DOHH2 (cell line): ENCODE measurements around the gene MSX1.

ENCODE experiments used
- H3F3A ChIP-seq: fragments of 200-600 bp; sonication (generic), shearing (Covaris generic); 2 replicates; pipeline ENCODE4 v1.6.0; 2016; ENCODE audit warnings: antibody characterized with exemption, mild to moderate bottlenecking; ENCODE audit not compliant: control insufficient read depth, insufficient read depth
- H3K27ac ChIP-seq: fragments of 200-600 bp; sonication (generic); 2 replicates; pipeline ENCODE4 v1.5.1; 2014; ENCODE audit warnings: low read depth, mild to moderate bottlenecking, low read length, moderate library complexity
- H3K27me3 ChIP-seq: fragments of 200-600 bp; sonication (generic); 2 replicates; pipeline ENCODE4 v1.6.1; 2014; ENCODE audit warnings: mild to moderate bottlenecking, low read length, mixed read lengths; ENCODE audit not compliant: control insufficient read depth
- H3K36me3 ChIP-seq: fragments of 200-600 bp; sonication (generic); 2 replicates; pipeline ENCODE4 v1.6.1; 2014; ENCODE audit warnings: mild to moderate bottlenecking, low read length, moderate library complexity, mixed read lengths; ENCODE audit not compliant: control insufficient read depth
- H3K4me1 ChIP-seq: fragments of 200-600 bp; sonication (generic); 2 replicates; pipeline ENCODE4 v1.6.1; 2014; ENCODE audit warnings: mild to moderate bottlenecking, low read length, mixed read lengths; ENCODE audit not compliant: control insufficient read depth
- H3K4me2 ChIP-seq: fragments of 200-600 bp; sonication (generic); 2 replicates; pipeline ENCODE4 v1.6.0; 2014; ENCODE audit warnings: mild to moderate bottlenecking, low read length, moderate library complexity
- H3K4me3 ChIP-seq: fragments of 200-600 bp; sonication (generic); 2 replicates; pipeline ENCODE4 v1.5.1; 2014; ENCODE audit warnings: mild to moderate bottlenecking, low read length, mixed read lengths
- H3K79me2 ChIP-seq: fragments of 200-600 bp; sonication (generic); 2 replicates; pipeline ENCODE4 v1.6.1; 2014; ENCODE audit warnings: mild to moderate bottlenecking, low read length, mixed read lengths; ENCODE audit not compliant: control insufficient read depth
- H3K9me2 ChIP-seq: fragments of 200-600 bp; sonication (generic); replicated peaks from 2 replicates; pipeline ENCODE4 v1.6.1; 2014; ENCODE audit warnings: mild to moderate bottlenecking, low read length, mixed read lengths; ENCODE audit not compliant: control insufficient read depth
- H3K9me3 ChIP-seq: fragments of 200-600 bp; sonication (generic); 2 replicates; pipeline ENCODE4 v1.6.1; 2014; ENCODE audit warnings: antibody characterized with exemption, low read length, mixed read lengths; ENCODE audit not compliant: control insufficient read depth, insufficient read depth
- H4K20me1 ChIP-seq: fragments of 200-600 bp; sonication (generic); 2 replicates; pipeline ENCODE4 v1.6.0; 2014; ENCODE audit warnings: low read depth, mild to moderate bottlenecking, antibody characterized with exemption, low read length, moderate library complexity; ENCODE audit not compliant: control insufficient read depth, insufficient read depth
- EZH2phosphoT487 ChIP-seq: fragments of 200-600 bp; sonication (generic); IDR thresholded peaks from 2 replicates; pipeline ENCODE4 v1.6.1; 2017; ENCODE audit warnings: borderline replicate concordance, mild to moderate bottlenecking, antibody characterized with exemption, low read length, moderate library complexity, mixed read lengths
- TF ChIP-seq, protein P1 (sequence below): fragments of 200-600 bp; sonication (generic); IDR thresholded peaks from one replicate; pipeline ENCODE4 v1.5.1; 2014; ENCODE audit warnings: antibody characterized with exemption, mild to moderate bottlenecking, low read depth, low read length; ENCODE audit not compliant: poor library complexity, severe bottlenecking

The MSX1 gene

DNA sequence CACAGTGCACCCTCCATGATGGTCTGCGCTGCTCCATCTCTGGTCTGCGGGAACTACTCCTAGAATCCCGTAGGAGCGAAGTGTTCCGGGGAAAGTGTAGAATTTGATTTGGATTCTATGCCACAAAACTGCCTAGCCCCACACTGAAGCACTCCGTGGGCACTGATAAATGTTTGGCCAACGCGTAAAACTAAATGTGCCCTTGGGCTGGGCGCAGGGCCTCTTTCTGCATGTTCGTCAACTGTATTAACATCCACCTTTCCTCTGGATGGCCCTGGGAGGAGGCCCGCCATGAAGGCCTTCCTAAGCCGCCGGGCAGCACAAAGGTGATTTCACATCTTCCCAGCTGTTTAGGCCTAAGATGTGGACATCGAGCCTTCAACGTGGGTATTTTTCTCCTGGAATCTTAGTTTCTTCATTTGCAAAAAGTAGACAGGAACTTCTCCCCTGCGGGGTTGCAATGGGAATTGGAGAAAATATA lies 2.6 kb downstream of the MSX1 start:
- H3K27me3 ChIP-seq, result peaks cover 15% of the 10 kb centered on the region
- H3K4me3 ChIP-seq, result no peak overlapping the region
- H3K4me1 ChIP-seq, result peaks cover 31% of the 10 kb centered on the region
- H3K9me3 ChIP-seq, result no peaks in the 10 kb centered on the region
- no peak overlapping the region for H3K4me2 ChIP-seq
- H4K20me1 ChIP-seq, result peaks cover 6% of the 10 kb centered on the region; the same call in 1 of the 2 replicates
- TF ChIP-seq, protein P1, sequence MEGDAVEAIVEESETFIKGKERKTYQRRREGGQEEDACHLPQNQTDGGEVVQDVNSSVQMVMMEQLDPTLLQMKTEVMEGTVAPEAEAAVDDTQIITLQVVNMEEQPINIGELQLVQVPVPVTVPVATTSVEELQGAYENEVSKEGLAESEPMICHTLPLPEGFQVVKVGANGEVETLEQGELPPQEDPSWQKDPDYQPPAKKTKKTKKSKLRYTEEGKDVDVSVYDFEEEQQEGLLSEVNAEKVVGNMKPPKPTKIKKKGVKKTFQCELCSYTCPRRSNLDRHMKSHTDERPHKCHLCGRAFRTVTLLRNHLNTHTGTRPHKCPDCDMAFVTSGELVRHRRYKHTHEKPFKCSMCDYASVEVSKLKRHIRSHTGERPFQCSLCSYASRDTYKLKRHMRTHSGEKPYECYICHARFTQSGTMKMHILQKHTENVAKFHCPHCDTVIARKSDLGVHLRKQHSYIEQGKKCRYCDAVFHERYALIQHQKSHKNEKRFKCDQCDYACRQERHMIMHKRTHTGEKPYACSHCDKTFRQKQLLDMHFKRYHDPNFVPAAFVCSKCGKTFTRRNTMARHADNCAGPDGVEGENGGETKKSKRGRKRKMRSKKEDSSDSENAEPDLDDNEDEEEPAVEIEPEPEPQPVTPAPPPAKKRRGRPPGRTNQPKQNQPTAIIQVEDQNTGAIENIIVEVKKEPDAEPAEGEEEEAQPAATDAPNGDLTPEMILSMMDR, result no peak
- no peak for TF ChIP-seq EZH2phosphoT487
- peaks cover 19% of the 10 kb centered on the region for H3K36me3 ChIP-seq
- H3K9me2 ChIP-seq, result no peaks in the 10 kb centered on the region
- peaks cover 2% of the 10 kb centered on the region for H3F3A ChIP-seq
- peaks cover 24% of the 10 kb centered on the region for H3K79me2 ChIP-seq
- H3K27ac ChIP-seq, result no peak overlapping the region

DNA sequence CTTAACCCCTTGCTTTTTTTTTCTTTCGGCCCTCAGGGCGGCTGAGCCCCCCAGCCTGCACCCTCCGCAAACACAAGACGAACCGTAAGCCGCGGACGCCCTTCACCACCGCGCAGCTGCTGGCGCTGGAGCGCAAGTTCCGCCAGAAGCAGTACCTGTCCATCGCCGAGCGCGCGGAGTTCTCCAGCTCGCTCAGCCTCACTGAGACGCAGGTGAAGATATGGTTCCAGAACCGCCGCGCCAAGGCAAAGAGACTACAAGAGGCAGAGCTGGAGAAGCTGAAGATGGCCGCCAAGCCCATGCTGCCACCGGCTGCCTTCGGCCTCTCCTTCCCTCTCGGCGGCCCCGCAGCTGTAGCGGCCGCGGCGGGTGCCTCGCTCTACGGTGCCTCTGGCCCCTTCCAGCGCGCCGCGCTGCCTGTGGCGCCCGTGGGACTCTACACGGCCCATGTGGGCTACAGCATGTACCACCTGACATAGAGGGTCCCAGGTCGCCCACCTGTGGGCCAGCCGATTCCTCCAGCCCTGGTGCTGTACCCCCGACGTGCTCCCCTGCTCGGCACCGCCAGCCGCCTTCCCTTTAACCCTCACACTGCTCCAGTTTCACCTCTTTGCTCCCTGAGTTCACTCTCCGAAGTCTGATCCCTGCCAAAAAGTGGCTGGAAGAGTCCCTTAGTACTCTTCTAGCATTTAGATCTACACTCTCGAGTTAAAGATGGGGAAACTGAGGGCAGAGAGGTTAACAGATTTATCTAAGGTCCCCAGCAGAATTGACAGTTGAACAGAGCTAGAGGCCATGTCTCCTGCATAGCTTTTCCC lies 3.4 kb downstream of the MSX1 start:
- no peak overlapping the region for H3K4me3 ChIP-seq
- no peak overlapping the region for H3K27ac ChIP-seq
- peaks cover 23% of the 10 kb centered on the region for H3K4me1 ChIP-seq
- no peak overlapping the region for H3K4me2 ChIP-seq
- peaks cover 18% of the 10 kb centered on the region for H3K27me3 ChIP-seq
- peaks cover 19% of the 10 kb centered on the region for H3K36me3 ChIP-seq
- TF ChIP-seq, protein P1, result no peak
- TF ChIP-seq EZH2phosphoT487, result no peak
- no peaks in the 10 kb centered on the region for H3K9me3 ChIP-seq
- peaks cover 2% of the 10 kb centered on the region for H3F3A ChIP-seq
- peaks cover 24% of the 10 kb centered on the region for H3K79me2 ChIP-seq
- no peaks in the 10 kb centered on the region for H3K9me2 ChIP-seq
- peaks cover 6% of the 10 kb centered on the region; the same call in 1 of the 2 replicates for H4K20me1 ChIP-seq

DNA sequence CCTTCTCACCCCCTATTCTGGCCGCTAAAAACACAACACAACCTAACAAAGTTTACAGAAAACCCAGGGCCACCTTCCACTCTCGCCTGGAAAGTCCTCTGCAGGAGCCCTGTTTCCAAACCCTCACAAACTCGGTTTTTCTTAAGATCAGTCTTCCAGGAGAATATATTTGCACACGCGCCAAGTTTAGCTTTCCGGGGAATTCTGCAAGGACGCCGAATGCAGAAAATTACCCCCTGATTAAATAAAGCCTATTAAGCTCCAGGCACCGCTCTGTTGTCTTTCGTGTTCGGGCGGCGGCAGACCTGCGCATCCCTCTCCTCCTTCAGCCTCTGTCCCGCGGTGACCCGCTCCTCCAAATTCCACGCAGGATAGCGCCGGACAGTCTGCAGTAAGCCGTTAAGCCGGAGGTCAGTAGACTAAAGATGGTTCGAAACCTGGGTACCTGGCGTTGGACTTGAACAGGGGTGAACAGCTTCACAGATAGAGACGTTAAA lies 5.0 kb downstream of the MSX1 start:
- Histone ChIP-seq H3K27me3 (peaks cover 29% of the 10 kb centered on the region), H3K36me3 (peaks cover 19% of the 10 kb centered on the region), H3K9me2 (no peaks in the 10 kb centered on the region), H3K79me2 (peaks cover 24% of the 10 kb centered on the region), H4K20me1 (peaks cover 6% of the 10 kb centered on the region; the same call in 1 of the 2 replicates), H3K4me1 (peaks cover 12% of the 10 kb centered on the region), H3F3A (no peaks in the 10 kb centered on the region), H3K4me2 (no peak overlapping the region), H3K27ac (no peak overlapping the region), H3K4me3 (no peak overlapping the region), H3K9me3 (no peaks in the 10 kb centered on the region)
- TF ChIP-seq, protein P1, result no peak
- TF ChIP-seq EZH2phosphoT487, result no peak
